Fibroblast of the aortic adventitia (primary cell): ENCODE results near the gene TPTE2. TPM values are rescaled to one million over a fixed set of nuclear protein-coding genes. Genes with fewer than 3 reads are reported as not detected.
A peak's percentile ranks its signal among the peaks of the same experiment; 100 is the strongest.
"Not testable (repeated sequence)": the region's sequence is repeated elsewhere in the genome, so short reads cannot be mapped to it uniquely, and the experiment has no call there.

Experiments
- DNase-seq: peaks from one replicate; pipeline ENCODE4 v3.0.0-alpha.2; 2010; ENCODE audit warnings: low read depth
- H3K4me3 ChIP-seq: 2 replicates; pipeline ENCODE4 v1.5.1; 2011; ENCODE audit warnings: low read depth, mild to moderate bottlenecking, control low read depth, low read length, moderate library complexity
- CTCF ChIP-seq: IDR thresholded peaks from 2 replicates; pipeline ENCODE4 v1.5.1; 2011; ENCODE audit warnings: mild to moderate bottlenecking, low read length, control low read depth, inconsistent platforms; ENCODE audit not compliant: insufficient read depth
- total RNA-seq: library from RNA; depleted of rRNA; stranded (reverse); fragments of >200 nt; gene quantifications from 2 replicates; pipeline ENCODE4 v1.2.3, GENCODE V29; 2012; ENCODE audit warnings: low replicate concordance

The TPTE2 gene
- total RNA-seq, 1 donor = not detected

DNA sequence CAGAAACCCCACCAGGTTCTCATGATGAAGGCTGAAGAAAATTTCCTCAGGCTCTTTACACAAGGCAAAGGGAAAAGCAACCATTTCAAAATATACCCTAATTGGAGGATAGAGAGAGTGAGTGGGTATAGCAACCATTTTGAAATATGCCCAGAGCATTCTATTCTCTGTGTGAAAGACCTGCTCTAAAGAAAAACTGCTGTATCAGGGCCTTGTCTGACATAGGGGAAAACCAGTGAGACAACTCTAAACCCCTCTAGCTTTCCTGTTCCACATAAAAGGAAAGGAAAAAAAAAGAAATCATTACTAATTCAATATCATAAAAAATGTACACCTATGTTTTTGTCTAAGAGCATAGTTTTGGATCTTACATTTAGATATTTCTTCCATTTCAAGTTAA, 42.3 kb downstream of the TPTE2 start:
- TF ChIP-seq CTCF = no peak

DNA sequence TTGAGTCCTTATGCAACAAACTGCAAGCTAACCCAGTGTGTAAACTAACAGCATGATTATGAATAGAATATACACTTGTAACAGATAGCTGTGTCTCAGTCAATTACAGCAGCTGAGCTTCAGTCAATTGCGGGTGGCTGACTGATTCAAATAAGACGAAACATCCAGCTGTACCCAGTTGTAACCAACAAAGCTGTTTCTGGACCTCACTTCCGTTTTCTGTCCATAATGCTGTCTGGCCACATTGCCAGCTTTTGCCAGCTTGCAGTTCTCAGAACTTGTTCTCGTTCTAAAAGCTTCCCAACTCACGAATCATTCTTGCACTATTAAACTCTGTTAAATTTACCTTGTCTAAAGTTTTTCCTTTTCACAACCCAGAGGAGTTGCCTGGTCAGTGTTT, 53.7 kb downstream of the TPTE2 start:
- not testable (repeated sequence) for DNase-seq, H3K4me3 ChIP-seq

More for the DNA sequence above, 42.3 kb downstream of the TPTE2 start:
- no peak overlapping the region for H3K4me3 ChIP-seq
- DNase-seq = no peak

DNA sequence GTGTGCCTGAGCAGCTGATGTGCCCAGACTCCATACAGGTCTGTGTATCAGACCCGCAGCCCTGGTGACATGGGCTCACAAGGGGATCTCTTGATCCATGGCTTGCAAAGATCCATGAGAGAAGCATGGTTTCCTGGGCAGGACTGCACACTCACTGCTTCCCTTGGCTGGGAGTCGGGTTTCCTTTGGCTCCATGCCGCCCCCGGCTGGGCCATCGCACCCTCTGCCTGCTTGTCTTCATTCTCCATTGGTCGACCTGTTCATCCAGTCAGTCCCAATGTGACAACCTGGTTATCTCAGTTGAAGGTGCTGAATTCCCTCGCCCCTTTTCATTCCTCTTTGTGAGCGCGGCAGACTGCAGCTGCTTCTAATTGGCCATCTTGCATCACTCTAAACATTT, 101.2 kb downstream of the TPTE2 start:
- not testable (repeated sequence) for H3K4me3 ChIP-seq, DNase-seq

- H3K4me3 ChIP-seq = not testable (repeated sequence)
- DNase-seq = peak; percentile 53
- peak; percentile 20 for TF ChIP-seq CTCF
Measured at GRCh38 chr13:19439056-19439686, 122.2 kb downstream of the TPTE2 start.

DNA sequence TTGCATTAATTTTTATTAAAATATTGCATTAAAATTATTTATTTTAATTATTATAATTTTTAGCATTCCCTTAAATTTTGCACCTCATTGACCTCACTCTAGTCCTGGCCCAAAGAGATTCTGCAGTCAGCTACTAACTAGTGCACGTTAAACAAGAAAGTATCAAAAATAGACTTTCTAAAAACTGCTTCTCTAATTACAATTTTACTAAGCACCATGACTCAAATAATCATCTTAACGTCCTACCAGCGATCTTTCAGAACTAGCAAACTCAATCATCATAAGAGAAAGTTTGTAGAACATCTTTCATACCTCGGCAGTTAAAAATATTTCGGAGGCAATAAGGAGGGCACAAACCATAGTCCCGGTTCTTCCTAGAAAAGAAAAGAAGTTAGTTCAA, 123.6 kb downstream of the TPTE2 start:
- not testable (repeated sequence) for H3K4me3 ChIP-seq

DNA sequence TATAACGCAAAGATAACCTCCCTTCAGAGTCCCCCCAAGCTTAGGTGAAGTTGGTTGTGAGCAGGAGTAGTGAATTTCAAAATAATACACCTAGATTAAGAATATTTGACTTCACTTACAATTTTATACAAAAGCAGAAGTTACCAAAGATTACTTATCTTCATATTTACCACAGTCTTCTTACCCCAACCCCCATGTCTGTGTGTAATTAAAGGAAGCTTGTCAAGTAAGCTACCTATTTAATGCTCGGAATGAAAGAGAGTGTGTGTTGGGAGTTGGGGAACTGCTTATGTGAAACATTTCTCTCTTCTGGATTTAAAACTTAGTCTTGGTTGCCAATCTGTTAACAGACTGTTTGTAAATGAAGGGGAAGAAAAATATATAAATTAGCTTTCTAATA, 139.1 kb downstream of the TPTE2 start:
- H3K4me3 ChIP-seq, DNase-seq: not testable (repeated sequence)

More for the DNA sequence above, 123.6 kb downstream of the TPTE2 start:
- not testable (repeated sequence) for DNase-seq

- DNase-seq, H3K4me3 ChIP-seq: not testable (repeated sequence)
Measured at GRCh38 chr13:19412494-19412893, 148.8 kb downstream of the TPTE2 start.

DNA sequence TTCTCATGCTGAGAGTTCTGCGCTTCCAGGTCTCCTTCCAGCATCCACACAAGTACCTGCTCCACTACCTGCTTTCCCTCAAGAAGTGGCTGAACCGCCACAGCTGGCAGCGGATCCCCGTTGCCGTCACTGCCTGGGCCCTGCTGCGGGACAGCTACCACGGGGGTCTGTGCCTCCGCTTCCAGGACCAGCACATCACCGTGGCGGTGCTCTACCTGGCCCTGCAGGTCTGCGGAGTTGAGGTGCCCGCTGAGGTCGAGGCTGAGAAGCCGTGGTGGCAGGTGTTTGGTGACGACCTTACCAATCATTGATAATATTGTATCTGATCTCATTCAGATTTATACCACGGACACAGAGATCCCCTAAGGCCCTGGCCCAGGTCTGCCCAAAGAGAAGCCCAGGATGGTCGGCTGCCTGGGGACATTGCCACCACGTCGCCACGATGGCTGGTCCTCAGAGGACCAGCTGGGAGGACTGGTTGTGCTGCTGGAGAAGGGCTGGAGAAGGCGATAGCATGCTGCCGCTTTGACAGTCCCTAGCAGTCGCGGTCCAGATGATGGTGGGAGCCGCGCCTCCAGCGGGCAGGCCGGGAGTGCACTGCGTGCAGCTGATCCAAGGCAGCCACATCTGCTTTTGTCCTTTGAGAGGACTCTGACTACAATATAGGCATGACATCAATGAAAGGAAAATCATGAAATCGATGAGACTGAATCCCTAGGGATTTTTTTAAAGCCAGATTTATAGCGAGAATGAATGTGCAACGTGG, 178.4 kb downstream of the TPTE2 start:
- not testable (repeated sequence) for DNase-seq, H3K4me3 ChIP-seq

DNA sequence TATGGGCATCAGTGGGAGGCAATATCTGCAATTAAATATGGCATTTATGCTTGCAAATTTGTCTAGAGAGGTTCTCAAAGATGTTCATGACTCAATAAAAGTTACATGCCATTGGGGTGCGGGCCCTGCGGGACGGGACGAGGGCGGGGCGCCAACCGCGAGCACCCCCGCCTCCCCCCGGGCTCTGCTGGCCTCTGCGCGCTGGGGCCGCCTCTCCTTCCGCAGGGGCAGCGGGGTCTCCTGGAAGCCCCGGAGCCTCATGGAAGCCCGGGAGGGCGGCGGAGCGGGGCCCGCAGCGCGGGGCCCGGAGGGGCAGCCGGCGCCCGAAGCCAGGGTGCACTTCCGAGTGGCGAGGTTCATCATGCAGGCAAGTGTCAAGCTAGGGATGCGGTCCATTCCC, 179.2 kb downstream of the TPTE2 start:
- no peak for DNase-seq
- no peak overlapping the region for H3K4me3 ChIP-seq
- no peak for TF ChIP-seq CTCF

Other genes with a start within 250 kb of the TPTE2 start
- 14.0 and 48.5 TPM in 2 replicates for gene MPHOSPH8, start 72.1 kb upstream of the TPTE2 start, total RNA-seq
- 41.0 and 61.3 TPM in 2 replicates for gene PSPC1, start 221.4 kb upstream of the TPTE2 start, total RNA-seq